ENCODE data around the gene B4GALT5. TPM values are rescaled to one million over a fixed set of nuclear protein-coding genes. Genes with fewer than 3 reads are reported as not detected.

Gene B4GALT5
- total RNA-seq, 1 experiment from 2014 or later, result 65.0 TPM

- CTCF ChIA-PET, result interaction anchor here (0.9 to 1.2 kb wide), 6 partner anchors 10 to 49 kb away, joined by 3 to 8 read pairs (median 4); no protein-coding TSS in a partner anchor
- Histone ChIP-seq H3K36me3 (ENCODE audit: control insufficient read depth, insufficient read depth, low read length) (no peaks in the 10 kb centered on the region), H3K27me3 (replicated peaks; ENCODE audit: control insufficient read depth, insufficient read depth, low read length) (no peaks in the 10 kb centered on the region), H3K9me3 (no peaks in the 10 kb centered on the region), H3K4me3 (ENCODE audit: low read depth, low read length) (no peak overlapping the region), H3K4me1 (peaks cover 34% of the 10 kb centered on the region)
- no peaks in the 10 kb centered on the region for H3K9me3 Mint-ChIP-seq (ENCODE audit: unreplicated experiment)
- no peak overlapping the region for H3K27ac Mint-ChIP-seq (ENCODE audit: unreplicated experiment)
- H3K4me1 Mint-ChIP-seq (ENCODE audit: low read depth, unreplicated experiment), result peaks cover 33% of the 10 kb centered on the region
- BruUV-seq (replicated peaks), result no TSS peak
- TF ChIP-seq CTCF (IDR thresholded peaks at IDR 0.05; ENCODE audit: insufficient read depth in 1 of 2, low read depth in 1 of 2, low read length in 1 of 2, severe bottlenecking in 1 of 2, unreplicated experiment in 1 of 2), result no peak
- no peaks in the 10 kb centered on the region for H3K27me3 Mint-ChIP-seq (ENCODE audit: insufficient read depth, unreplicated experiment)
- DNase-seq, result no peak
- POLR2A ChIA-PET, result no interaction called here
- H3K36me3 Mint-ChIP-seq (ENCODE audit: insufficient read depth, unreplicated experiment), result no peaks in the 10 kb centered on the region
- intact Hi-C loops (cut with micrococcal nuclease; ENCODE audit: unreplicated experiment), result no loop called here
- H3K4me3 Mint-ChIP-seq (ENCODE audit: unreplicated experiment), result no peak overlapping the region
Observed at GRCh38 chr20:49590163-49591017, 123.3 kb downstream of the B4GALT5 start.

- CTCF ChIA-PET, result interaction anchor here (0.9 kb wide), 1 partner anchor 48 kb away, joined by 3 read pairs; no protein-coding TSS in a partner anchor
- Mint-ChIP-seq H3K4me3 (ENCODE audit: unreplicated experiment) (no peak overlapping the region), H3K36me3 (ENCODE audit: insufficient read depth, unreplicated experiment) (no peaks in the 10 kb centered on the region), H3K27me3 (ENCODE audit: insufficient read depth, unreplicated experiment) (no peaks in the 10 kb centered on the region), H3K4me1 (ENCODE audit: low read depth, unreplicated experiment) (peaks cover 33% of the 10 kb centered on the region), H3K27ac (ENCODE audit: unreplicated experiment) (no peak overlapping the region), H3K9me3 (ENCODE audit: unreplicated experiment) (no peaks in the 10 kb centered on the region)
- Histone ChIP-seq H3K4me1 (peaks cover 39% of the 10 kb centered on the region), H3K9me3 (no peaks in the 10 kb centered on the region), H3K4me3 (ENCODE audit: low read depth, low read length) (no peak overlapping the region), H3K36me3 (ENCODE audit: control insufficient read depth, insufficient read depth, low read length) (no peaks in the 10 kb centered on the region), H3K27me3 (replicated peaks; ENCODE audit: control insufficient read depth, insufficient read depth, low read length) (no peaks in the 10 kb centered on the region)
- BruUV-seq (replicated peaks), result no TSS peak
- intact Hi-C loops (cut with micrococcal nuclease; ENCODE audit: unreplicated experiment), result no loop called here
- TF ChIP-seq CTCF (IDR thresholded peaks at IDR 0.05; ENCODE audit: insufficient read depth in 1 of 2, low read depth in 1 of 2, low read length in 1 of 2, severe bottlenecking in 1 of 2, unreplicated experiment in 1 of 2), result no peak
- DNase-seq, result no peak
- POLR2A ChIA-PET, result no interaction called here
Observed at GRCh38 chr20:49589747-49590146, 123.9 kb downstream of the B4GALT5 start.

- ChIA-PET CTCF (interaction anchor here (1.2 to 4.9 kb wide), 3 partner anchors 21 to 46 kb away, joined by 3 to 46 read pairs (median 4); no protein-coding TSS in a partner anchor), POLR2A (no interaction called here)
- Histone ChIP-seq H3K27me3 (replicated peaks; ENCODE audit: control insufficient read depth, insufficient read depth, low read length) (no peaks in the 10 kb centered on the region), H3K9me3 (peaks cover 8% of the 10 kb centered on the region), H3K4me3 (ENCODE audit: low read depth, low read length) (no peak overlapping the region), H3K36me3 (ENCODE audit: control insufficient read depth, insufficient read depth, low read length) (no peaks in the 10 kb centered on the region), H3K4me1 (peaks cover 49% of the 10 kb centered on the region)
- BruUV-seq (replicated peaks), result no TSS peak
- no peaks in the 10 kb centered on the region for H3K27me3 Mint-ChIP-seq (ENCODE audit: insufficient read depth, unreplicated experiment)
- intact Hi-C loops (cut with micrococcal nuclease; ENCODE audit: unreplicated experiment), result no loop called here
- H3K4me3 Mint-ChIP-seq (ENCODE audit: unreplicated experiment), result no peak overlapping the region
- peaks cover 12% of the 10 kb centered on the region for H3K36me3 Mint-ChIP-seq (ENCODE audit: insufficient read depth, unreplicated experiment)
- H3K9me3 Mint-ChIP-seq (ENCODE audit: unreplicated experiment), result peaks cover 16% of the 10 kb centered on the region
- no peak for DNase-seq
- no peak for TF ChIP-seq CTCF (IDR thresholded peaks at IDR 0.05; ENCODE audit: insufficient read depth in 1 of 2, low read depth in 1 of 2, low read length in 1 of 2, severe bottlenecking in 1 of 2, unreplicated experiment in 1 of 2)
- H3K4me1 Mint-ChIP-seq (ENCODE audit: low read depth, unreplicated experiment), result peaks cover 43% of the 10 kb centered on the region
- no peak overlapping the region for H3K27ac Mint-ChIP-seq (ENCODE audit: unreplicated experiment)
Observed at GRCh38 chr20:49587111-49587570, 126.5 kb downstream of the B4GALT5 start.

Data from Caco-2 (cell line).